NCI-H2196 (cell line): Measurements from ENCODE around the gene GGTA1.
"Not testable (repeated sequence)": the region's sequence is repeated elsewhere in the genome, so short reads cannot be mapped to it uniquely, and the experiment has no call there.

ENCODE experiments used
- DNase-seq: peaks from one replicate; lab custom pipeline; 2025; ENCODE audit not compliant: unreplicated experiment; lab: John Stamatoyannopoulos, UW

Gene GGTA1

GRCh38 chr9:121463026-121463807 lies 36.4 kb downstream of the GGTA1 start:
- peak; percentile 29 for DNase-seq

GRCh38 chr9:121459513-121459912 lies 40.1 kb downstream of the GGTA1 start:
- DNase-seq: no peak

GRCh38 chr9:121458449-121458848 lies 41.2 kb downstream of the GGTA1 start:
- not testable (repeated sequence) for DNase-seq

- DNase-seq: no peak
Observed at GRCh38 chr9:121455527-121456239, 44.0 kb downstream of the GGTA1 start.

- DNase-seq: no peak
Observed at GRCh38 chr9:121454972-121455371, 44.7 kb downstream of the GGTA1 start.

GRCh38 chr9:121453232-121453892 lies 46.3 kb downstream of the GGTA1 start:
- DNase-seq: no peak

GRCh38 chr9:121452085-121452484 lies 47.6 kb downstream of the GGTA1 start:
- no peak for DNase-seq

- DNase-seq: no peak
Observed at GRCh38 chr9:121451586-121451985, 48.1 kb downstream of the GGTA1 start.

GRCh38 chr9:121450241-121450640 lies 49.4 kb downstream of the GGTA1 start:
- DNase-seq: no peak

GRCh38 chr9:121449786-121450185 lies 49.9 kb downstream of the GGTA1 start:
- no peak for DNase-seq

- no peak for DNase-seq
Observed at GRCh38 chr9:121447321-121447834, 52.3 kb downstream of the GGTA1 start.

- DNase-seq: no peak
Observed at GRCh38 chr9:121445986-121446385, 53.7 kb downstream of the GGTA1 start.

- DNase-seq: no peak
Observed at GRCh38 chr9:121443981-121444380, 55.7 kb downstream of the GGTA1 start.

- no peak for DNase-seq
Observed at GRCh38 chr9:121441165-121441564, 58.5 kb downstream of the GGTA1 start.

GRCh38 chr9:121439711-121440664 lies 59.7 kb downstream of the GGTA1 start:
- no peak for DNase-seq

GRCh38 chr9:121439016-121439415 lies 60.6 kb downstream of the GGTA1 start:
- no peak for DNase-seq

- no peak for DNase-seq
Observed at GRCh38 chr9:121437891-121438290, 61.8 kb downstream of the GGTA1 start.

- not testable (repeated sequence) for DNase-seq
Observed at GRCh38 chr9:121437046-121437445, 62.6 kb downstream of the GGTA1 start.

GRCh38 chr9:121434969-121435368 lies 64.7 kb downstream of the GGTA1 start:
- no peak for DNase-seq

- no peak for DNase-seq
Observed at GRCh38 chr9:121427899-121428298, 71.7 kb downstream of the GGTA1 start.

GRCh38 chr9:121424024-121424432 lies 75.6 kb downstream of the GGTA1 start:
- DNase-seq: no peak
